Mesendoderm (in vitro differentiated cells): ENCODE measurements around the gene HCN3.
"Not testable (repeated sequence)": the region's sequence is repeated elsewhere in the genome, so short reads cannot be mapped to it uniquely, and the experiment has no call there.

Source experiments
- DNase-seq: peaks from one replicate; pipeline ENCODE4 v3.0.0; 2013
- H2AK5ac ChIP-seq: 2 replicates; pipeline ENCODE4 v1.6.1; 2013; ENCODE audit warnings: low read length, inconsistent platforms
- H2BK120ac ChIP-seq: 2 replicates; pipeline ENCODE4 v1.6.1; 2013; ENCODE audit warnings: low read depth, mild to moderate bottlenecking, low read length, moderate library complexity, mixed read lengths
- H2BK15ac ChIP-seq: replicated peaks from 2 replicates; pipeline ENCODE4 v1.6.1; 2013; ENCODE audit warnings: low read depth, mild to moderate bottlenecking, moderate library complexity
- H2BK5ac ChIP-seq: 2 replicates; pipeline ENCODE4 v1.6.1; 2013; ENCODE audit warnings: low read length, inconsistent platforms
- H3K18ac ChIP-seq: 2 replicates; pipeline ENCODE4 v1.6.1; 2013; ENCODE audit warnings: mild to moderate bottlenecking, low read length, mixed read lengths
- H3K23ac ChIP-seq: one replicate; pipeline ENCODE4 v1.6.1; 2013; ENCODE audit warnings: low read length
- H3K27ac ChIP-seq: 2 replicates; pipeline ENCODE4 v1.5.1; 2013; ENCODE audit warnings: low read depth, mild to moderate bottlenecking, inconsistent platforms, low read length, moderate library complexity
- H3K27me3 ChIP-seq: 2 replicates; pipeline ENCODE4 v1.6.1; 2013; ENCODE audit warnings: low read length, control low read depth, mild to moderate bottlenecking, inconsistent platforms; ENCODE audit not compliant: insufficient read depth, poor library complexity
- H3K36me3 ChIP-seq: 2 replicates; pipeline ENCODE4 v1.6.1; 2013; ENCODE audit warnings: low read length, inconsistent platforms; ENCODE audit not compliant: control insufficient read depth, insufficient read depth
- H3K4ac ChIP-seq: one replicate; pipeline ENCODE4 v1.6.1; 2013; ENCODE audit warnings: low read depth, mild to moderate bottlenecking, low read length, moderate library complexity
- H3K4me1 ChIP-seq: 2 replicates; pipeline ENCODE4 v1.6.1; 2013; ENCODE audit warnings: low read depth, low read length, inconsistent platforms; ENCODE audit not compliant: control insufficient read depth
- H3K4me2 ChIP-seq: 2 replicates; pipeline ENCODE4 v1.6.1; 2013; ENCODE audit warnings: low read length
- H3K4me3 ChIP-seq: 2 replicates; pipeline ENCODE4 v1.5.1; 2013; ENCODE audit warnings: mild to moderate bottlenecking, low read length
- H3K56ac ChIP-seq: one replicate; pipeline ENCODE4 v1.6.1; 2013; ENCODE audit warnings: low read length
- H3K79me1 ChIP-seq: 2 replicates; pipeline ENCODE4 v1.6.1; 2013; ENCODE audit warnings: low read length, inconsistent platforms
- H3K79me2 ChIP-seq: 2 replicates; pipeline ENCODE4 v1.6.1; 2013; ENCODE audit warnings: mild to moderate bottlenecking, low read length; ENCODE audit not compliant: control insufficient read depth, insufficient read depth
- H3K9ac ChIP-seq: 2 replicates; pipeline ENCODE4 v1.6.1; 2013; ENCODE audit warnings: low read length, inconsistent platforms
- H4K5ac ChIP-seq: one replicate; pipeline ENCODE4 v1.6.1; 2013; ENCODE audit warnings: low read length
- H4K8ac ChIP-seq: one replicate; pipeline ENCODE4 v1.6.1; 2013; ENCODE audit warnings: low read depth, mild to moderate bottlenecking, control low read depth, low read length, moderate library complexity
- WGBS: extraction: QIAGEN DNeasy Blood & Tissue Kit; methylation state at CpG from one replicate; pipeline ENCODE4 v1.1.7; 2013; ENCODE audit warnings: low lambda C conversion rate, missing lambda C conversion rate; ENCODE audit not compliant: insufficient coverage; ENCODE audit errors: extremely low coverage; 5-methylcytosine and 5-hydroxymethylcytosine counted together

HCN3 gene

DNA sequence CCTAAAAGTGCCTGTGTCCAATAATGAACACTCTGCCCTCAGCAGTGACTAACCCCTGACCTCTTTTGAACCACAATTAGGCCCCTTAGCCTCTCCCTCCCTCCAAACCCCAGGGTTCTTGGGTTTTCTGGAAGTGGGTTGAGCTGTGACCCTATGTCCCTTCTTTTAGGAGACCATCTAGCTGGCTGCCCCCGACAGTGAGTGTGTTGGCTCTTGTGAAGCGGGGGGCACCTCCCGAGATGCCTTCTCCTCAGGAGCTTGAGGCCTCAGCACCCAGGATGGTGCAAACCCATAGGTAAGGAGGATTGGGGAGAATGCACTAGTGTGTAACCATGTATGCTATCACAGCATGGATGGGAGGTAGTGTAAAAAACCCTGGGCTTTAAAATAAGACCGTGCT is 50.7 kb downstream of the HCN3 start:
- Histone ChIP-seq H4K5ac (no peak overlapping the region), H3K56ac (no peak overlapping the region), H2BK120ac (no peak overlapping the region), H3K79me2 (no peaks in the 10 kb centered on the region), H3K4me1 (peaks cover 2% of the 10 kb centered on the region), H3K18ac (no peak overlapping the region), H3K23ac (no peak overlapping the region), H3K4me3 (no peak overlapping the region), H2AK5ac (no peak overlapping the region), H2BK5ac (no peak overlapping the region), H4K8ac (no peak overlapping the region), H3K9ac (no peak overlapping the region), H3K27me3 (no peaks in the 10 kb centered on the region), H3K79me1 (peaks cover 4% of the 10 kb centered on the region), H3K27ac (no peak overlapping the region), H3K4ac (no peak overlapping the region), H3K36me3 (peaks cover 7% of the 10 kb centered on the region), H2BK15ac (no peak overlapping the region), H3K4me2 (no peak overlapping the region)
- no CpG with 5 or more reads among the region's 4 CpGs for WGBS
- no peak for DNase-seq

DNA sequence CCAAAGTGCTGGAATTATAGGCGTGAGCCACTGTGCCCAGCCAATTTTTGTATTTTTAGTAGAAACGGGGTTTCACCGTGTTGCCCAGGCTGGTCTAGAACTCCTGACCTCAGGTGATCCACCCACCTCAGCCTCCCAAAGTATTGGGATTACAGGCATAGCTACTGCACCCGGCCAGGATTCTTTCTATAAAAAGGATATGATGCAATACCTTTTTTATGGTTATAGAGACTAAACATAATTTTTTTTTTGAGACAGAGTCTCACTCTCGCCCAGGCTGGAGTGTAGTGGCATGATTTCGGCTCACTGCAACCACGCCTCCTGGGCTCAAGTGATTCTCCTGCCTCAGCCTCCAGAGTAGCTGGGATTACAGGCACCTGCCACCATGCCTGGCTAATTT is 51.6 kb downstream of the HCN3 start:
- not testable (repeated sequence) for H3K9ac ChIP-seq, H3K4ac ChIP-seq, H3K23ac ChIP-seq, H2BK5ac ChIP-seq, H4K8ac ChIP-seq, DNase-seq, H3K4me1 ChIP-seq, H3K79me2 ChIP-seq, H2BK120ac ChIP-seq, H3K36me3 ChIP-seq, H4K5ac ChIP-seq, H3K18ac ChIP-seq, H2BK15ac ChIP-seq, H3K27ac ChIP-seq, H3K4me2 ChIP-seq, H2AK5ac ChIP-seq, H3K27me3 ChIP-seq, H3K4me3 ChIP-seq, H3K56ac ChIP-seq, H3K79me1 ChIP-seq
- no CpG with 5 or more reads among the region's 7 CpGs for WGBS

DNA sequence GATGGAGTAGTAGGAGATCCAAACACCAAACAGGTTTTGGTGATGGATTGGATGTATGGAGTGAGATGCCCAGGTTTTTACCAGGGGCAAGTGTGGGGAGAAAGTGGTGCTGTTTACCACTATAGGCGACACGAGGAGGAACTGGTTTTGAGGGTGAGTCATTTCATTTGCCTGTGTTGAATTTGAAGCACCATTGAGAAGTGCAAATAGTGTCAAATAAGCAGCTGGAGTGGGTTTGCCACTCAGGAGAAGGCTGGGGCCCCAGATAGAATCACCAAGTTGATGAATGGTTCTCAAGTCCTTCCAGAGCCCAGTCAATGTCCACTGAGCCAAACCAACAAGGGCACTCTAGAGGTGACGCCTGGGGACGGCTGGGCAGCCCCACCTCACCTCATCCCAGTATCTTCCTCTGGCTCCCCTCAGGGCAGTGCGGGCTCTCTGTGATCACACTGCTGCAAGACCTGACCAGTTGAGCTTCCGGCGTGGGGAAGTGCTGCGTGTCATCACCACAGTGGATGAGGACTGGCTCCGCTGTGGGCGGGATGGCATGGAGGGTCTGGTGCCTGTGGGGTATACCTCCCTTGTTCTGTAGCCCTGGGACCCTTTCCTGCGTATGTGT is 52.8 kb downstream of the HCN3 start:
- peaks cover 7% of the 10 kb centered on the region for H3K36me3 ChIP-seq
- H3K9ac ChIP-seq: no peak overlapping the region
- no peak overlapping the region for H3K18ac ChIP-seq
- no peak overlapping the region for H3K4ac ChIP-seq
- H3K27me3 ChIP-seq: no peaks in the 10 kb centered on the region
- H3K4me3 ChIP-seq: no peak overlapping the region
- H3K4me2 ChIP-seq: no peak overlapping the region
- no peak overlapping the region for H3K23ac ChIP-seq
- DNase-seq: no peak
- H2BK15ac ChIP-seq: no peak overlapping the region
- H3K79me2 ChIP-seq: no peaks in the 10 kb centered on the region
- H3K56ac ChIP-seq: no peak overlapping the region
- H2AK5ac ChIP-seq: no peak overlapping the region
- H2BK5ac ChIP-seq: no peak overlapping the region
- H3K27ac ChIP-seq: no peak overlapping the region
- WGBS: no CpG with 5 or more reads among the region's 11 CpGs
- no peak overlapping the region for H4K8ac ChIP-seq
- no peak overlapping the region for H2BK120ac ChIP-seq
- H3K79me1 ChIP-seq: peaks cover 4% of the 10 kb centered on the region
- H3K4me1 ChIP-seq: peaks cover 2% of the 10 kb centered on the region
- no peak overlapping the region for H4K5ac ChIP-seq

GRCh38 chr1:155334962-155335361 is 57.7 kb downstream of the HCN3 start:
- H2AK5ac ChIP-seq: no peak overlapping the region
- H2BK120ac ChIP-seq: no peak overlapping the region
- no peak overlapping the region for H3K4me2 ChIP-seq
- DNase-seq: no peak
- H3K4me3 ChIP-seq: no peak overlapping the region
- H4K8ac ChIP-seq: no peak overlapping the region
- H3K9ac ChIP-seq: no peak overlapping the region
- H3K79me1 ChIP-seq: no peaks in the 10 kb centered on the region
- no peak overlapping the region for H2BK5ac ChIP-seq
- H3K27me3 ChIP-seq: no peaks in the 10 kb centered on the region
- no peak overlapping the region for H3K18ac ChIP-seq
- H3K4ac ChIP-seq: no peak overlapping the region
- H4K5ac ChIP-seq: no peak overlapping the region
- no peak overlapping the region for H3K56ac ChIP-seq
- no CpG with 5 or more reads among the region's 1 CpG for WGBS
- no peak overlapping the region for H3K27ac ChIP-seq
- no peak overlapping the region for H2BK15ac ChIP-seq
- peaks cover 10% of the 10 kb centered on the region for H3K36me3 ChIP-seq
- H3K4me1 ChIP-seq: no peaks in the 10 kb centered on the region
- H3K23ac ChIP-seq: no peak overlapping the region
- H3K79me2 ChIP-seq: no peaks in the 10 kb centered on the region
